HepG2 (cell line): ENCODE results near the gene WDFY1. TPM values are rescaled to one million over a fixed set of nuclear protein-coding genes. Genes with fewer than 3 reads are reported as not detected.

ENCODE experiments used
- ATAC-seq: fragments of 200-7000 bp; cut with Tn5 transposase; 3 replicates; pipeline ENCODE4 v1.9.1; 2020; ENCODE audit warnings: mild to moderate bottlenecking, moderate library complexity
- BruUV-seq: library from RNA; stranded (reverse); fragments of 400-500 nt; replicated peaks from 2 replicates; lab custom pipeline; 2021; lab: Mats Ljungman, UMichigan
- CTCF ChIA-PET: fragments of 300-600 bp; formaldehyde crosslinking; extraction: SDS; loops from one replicate; lab custom pipeline; 2021; ENCODE audit warnings: low total read pairs, inconsistent platforms, low intra/inter-chr PET ratio; lab: Yijun Ruan, JAX
- POLR2A ChIA-PET: fragments of 350-600 bp; sonication (Branson Sonifier 250); formaldehyde crosslinking; loops from one replicate; lab custom pipeline; 2020; ENCODE audit warnings: antibody characterized with exemption, inconsistent platforms; lab: Yijun Ruan, JAX
- DNase-seq: peaks from one replicate; pipeline ENCODE4 v3.0.0-alpha.2; 2015; ENCODE audit warnings: low spot score
- FAIRE-seq: peaks from 3 replicates; lab custom pipeline; 2011; peaks lifted over from hg19 to GRCh38; lab: Jason Lieb, UNC
- H2AFZ ChIP-seq: one replicate; pipeline ENCODE4 v1.6.1; 2011; ENCODE audit warnings: low read length, inconsistent platforms
- H3K27ac ChIP-seq: fragments of 300-600 bp; 3 replicates; pipeline ENCODE4 v1.8.0; 2011; ENCODE audit warnings: mixed run types, mild to moderate bottlenecking, mixed read lengths, low read length, inconsistent platforms; ENCODE audit not compliant: insufficient read depth; ENCODE audit errors: extremely low read length
- H3K27me3 ChIP-seq, 2 experiments: fragments of 200-600 bp in 1 of 2; 2 replicates in 1 of 2; 3 replicates in 1 of 2; pipeline versions ENCODE4 v1.6.0 to v1.8.0; 2011; ENCODE audit warnings: low read length in 2 of 2, mild to moderate bottlenecking in 2 of 2, moderate library complexity in 2 of 2, inconsistent platforms in 1 of 2; ENCODE audit not compliant: insufficient read depth in 2 of 2, control insufficient read depth in 1 of 2
- H3K36me3 ChIP-seq, 2 experiments: fragments of 200-600 bp in 1 of 2; replicated peaks in 1 of 2; 2 replicates in 1 of 2; 3 replicates in 1 of 2; pipeline versions ENCODE4 v1.5.1 to v1.8.0; 2011; ENCODE audit warnings: low read length in 2 of 2, inconsistent platforms in 1 of 2; ENCODE audit not compliant: insufficient read depth in 2 of 2, control insufficient read depth in 1 of 2
- H3K4me1 ChIP-seq: 2 replicates; pipeline ENCODE4 v1.5.1; 2012; ENCODE audit warnings: low read length, inconsistent platforms; ENCODE audit not compliant: insufficient read depth
- H3K4me2 ChIP-seq: 2 replicates; pipeline ENCODE4 v1.6.0; 2011; ENCODE audit warnings: low read depth, low read length, inconsistent platforms
- H3K4me3 ChIP-seq, 3 experiments: fragments of 200-600 bp in 1 of 3; sonication (generic), shearing (Covaris generic) in 1 of 3; replicated peaks in 1 of 3; 2 replicates each; pipeline ENCODE4 v1.5.1; 2011 to 2016; ENCODE audit warnings: low read length in 3 of 3, inconsistent platforms in 2 of 3, low read depth in 2 of 3, mild to moderate bottlenecking in 2 of 3, control low read depth in 1 of 3, mixed read lengths in 1 of 3; ENCODE audit not compliant: insufficient read depth in 1 of 3
- H3K79me2 ChIP-seq: one replicate; pipeline ENCODE4 v1.6.1; 2011; ENCODE audit warnings: low read length, inconsistent platforms; ENCODE audit not compliant: insufficient read depth
- H3K9ac ChIP-seq: 2 replicates; pipeline ENCODE4 v1.6.0; 2011; ENCODE audit warnings: mild to moderate bottlenecking, low read depth, low read length, inconsistent platforms; ENCODE audit not compliant: insufficient read depth
- H3K9me3 ChIP-seq: 2 replicates; pipeline ENCODE4 v1.5.1; 2012; ENCODE audit warnings: mild to moderate bottlenecking, low read length
- H4K20me1 ChIP-seq: 2 replicates; pipeline ENCODE4 v1.6.0; 2011; ENCODE audit warnings: inconsistent platforms, mild to moderate bottlenecking, low read length, moderate library complexity; ENCODE audit not compliant: insufficient read depth
- AKNA ChIP-seq: sonication (generic); formaldehyde crosslinking; IDR thresholded peaks from 2 replicates; pipeline ENCODE4 v1.4.0; 2020; ENCODE audit warnings: missing genetic modification reagents, borderline replicate concordance
- ATF4 ChIP-seq, 2 experiments: fragments of 450-650 bp in 1 of 2; sonication (generic) in 1 of 2; formaldehyde crosslinking; IDR thresholded peaks; 2 replicates each; pipeline versions ENCODE4 v1.5.0 to v1.8.0; 2020 to 2022; ENCODE audit warnings: mild to moderate bottlenecking in 1 of 2, missing genetic modification reagents in 1 of 2
- FOXC1 ChIP-seq: sonication (generic); formaldehyde crosslinking; IDR thresholded peaks from 2 replicates; pipeline ENCODE4 v1.8.0; 2022; ENCODE audit warnings: mild to moderate bottlenecking, missing genetic modification reagents, borderline replicate concordance
- KLF16 ChIP-seq, 2 experiments: sonication (generic) in 1 of 2; formaldehyde crosslinking in 1 of 2; IDR thresholded peaks; 2 replicates each; pipeline versions ENCODE4 v1.6.1 to v1.8.0; 2016 to 2023; ENCODE audit warnings: missing genetic modification reagents in 2 of 2, missing compliant biosample characterization in 1 of 2
- TMF1 ChIP-seq: sonication (generic); formaldehyde crosslinking; IDR thresholded peaks from 2 replicates; pipeline ENCODE4 v1.8.1; 2022; ENCODE audit warnings: low read depth, missing genetic modification reagents
- ZNF567 ChIP-seq: sonication (generic); formaldehyde crosslinking; IDR thresholded peaks from 2 replicates; pipeline ENCODE4 v1.8.1; 2023; ENCODE audit warnings: mild to moderate bottlenecking, missing genetic modification reagents, borderline replicate concordance
- ZNF670 ChIP-seq: sonication (generic); formaldehyde crosslinking; IDR thresholded peaks from 2 replicates; pipeline ENCODE4 v1.8.0; 2022; ENCODE audit warnings: mild to moderate bottlenecking, missing genetic modification reagents, borderline replicate concordance
- WGBS: methylation state at CpG from one replicate; pipeline ENCODE4 v1.1.6; 2017; ENCODE audit warnings: low lambda C conversion rate; 5-methylcytosine and 5-hydroxymethylcytosine counted together
- in situ Hi-C: cut with HindIII; loops from 2 replicates; pipeline ENCODE4 v1.10.0; 2017; ENCODE audit warnings: low pct_unique_long_range_greater_than_20kb; ENCODE audit not compliant: extremely low pct_ligation_motif_present
- intact Hi-C: fragments of 100-400 bp; cut with micrococcal nuclease; formaldehyde crosslinking; loops from one replicate; pipeline ENCODE4 v1.10.0; 2022; ENCODE audit not compliant: unreplicated experiment
- polyA plus RNA-seq, 8 experiments: library from polyadenylated mRNA; depleted of rRNA in 3 of 8; stranded (reverse) in 7 of 8; unstranded in 1 of 8; fragments of >200 nt; fragmentation: Illumina TruSeq in 4 of 8; extraction: Trizol in 4 of 8; gene quantifications; 2 replicates each; pipeline versions ENCODE4 v1.2.1 to v1.2.3, GENCODE V29; 2011 to 2016; ENCODE audit warnings: low read depth in 4 of 8, missing spikeins in 1 of 8, mixed read lengths in 1 of 8; ENCODE audit not compliant: insufficient read depth in 1 of 8
- total RNA-seq, 5 experiments: library from RNA; depleted of rRNA; stranded (reverse); fragments of >200 nt; fragmentation: Illumina TruSeq; extraction: Trizol; gene quantifications; 2 replicates each; pipeline ENCODE4 v1.2.3, GENCODE V29; 2016; ENCODE audit warnings: low read depth in 1 of 5
- TF ChIP-seq, protein P1 (sequence below): sonication (generic); formaldehyde crosslinking; IDR thresholded peaks from 2 replicates; pipeline ENCODE4 v1.8.0; 2022; ENCODE audit warnings: low read depth, missing genetic modification reagents
- TF ChIP-seq, protein P2 (sequence below): IDR thresholded peaks from 2 replicates; pipeline ENCODE4 v1.6.1; 2012; ENCODE audit warnings: low read length, improper control_type of control experiment
- TF ChIP-seq, protein P3 (sequence below): sonication (generic); formaldehyde crosslinking; IDR thresholded peaks from 2 replicates; pipeline ENCODE4 v1.8.1; 2023; ENCODE audit warnings: missing genetic modification reagents, inconsistent platforms, borderline replicate concordance

Gene WDFY1
- total and polyA plus RNA-seq, 2 of the 13 experiments (the other 11 are each of a cell fraction or from before 2014, with no cell fraction given), result 77.0 to 78.4 TPM

- Histone ChIP-seq H3K4me3 (no peak overlapping the region), H3K27me3 (no peaks in the 10 kb centered on the region), H3K79me2 (peaks cover 84% of the 10 kb centered on the region), H3K9me3 (no peaks in the 10 kb centered on the region), H4K20me1 (peaks cover 4% of the 10 kb centered on the region; the same call in 1 of the 2 replicates), H3K4me1 (peaks cover 80% of the 10 kb centered on the region), H3K36me3 (no peaks in the 10 kb centered on the region), H3K4me2 (no peak overlapping the region), H2AFZ (no peak overlapping the region), H3K9ac (no peak overlapping the region), H3K27ac (no peak overlapping the region)
- TF ChIP-seq, protein P1, sequence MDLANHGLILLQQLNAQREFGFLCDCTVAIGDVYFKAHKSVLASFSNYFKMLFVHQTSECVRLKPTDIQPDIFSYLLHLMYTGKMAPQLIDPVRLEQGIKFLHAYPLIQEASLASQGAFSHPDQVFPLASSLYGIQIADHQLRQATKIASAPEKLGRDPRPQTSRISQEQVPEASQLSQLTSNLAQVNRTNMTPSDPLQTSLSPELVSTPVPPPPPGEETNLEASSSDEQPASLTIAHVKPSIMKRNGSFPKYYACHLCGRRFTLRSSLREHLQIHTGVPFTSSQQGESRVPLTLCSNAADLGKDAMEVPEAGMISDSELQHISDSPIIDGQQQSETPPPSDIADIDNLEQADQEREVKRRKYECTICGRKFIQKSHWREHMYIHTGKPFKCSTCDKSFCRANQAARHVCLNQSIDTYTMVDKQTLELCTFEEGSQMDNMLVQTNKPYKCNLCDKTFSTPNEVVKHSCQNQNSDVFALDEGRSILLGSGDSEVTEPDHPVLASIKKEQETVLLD (CRISPR knock-in tag), result no peak
- TF ChIP-seq AKNA (no peak), FOXC1 (CRISPR knock-in tag) (no peak), ATF4 (CRISPR knock-in tag; IDR thresholded peaks at IDR 0.05) (no peak), KLF16 (CRISPR knock-in tag; IDR thresholded peaks at IDR 0.05) (no peak), TMF1 (CRISPR knock-in tag) (no peak), ZNF670 (no peak), ZNF567 (CRISPR knock-in tag) (no peak)
- TF ChIP-seq, protein P2, sequence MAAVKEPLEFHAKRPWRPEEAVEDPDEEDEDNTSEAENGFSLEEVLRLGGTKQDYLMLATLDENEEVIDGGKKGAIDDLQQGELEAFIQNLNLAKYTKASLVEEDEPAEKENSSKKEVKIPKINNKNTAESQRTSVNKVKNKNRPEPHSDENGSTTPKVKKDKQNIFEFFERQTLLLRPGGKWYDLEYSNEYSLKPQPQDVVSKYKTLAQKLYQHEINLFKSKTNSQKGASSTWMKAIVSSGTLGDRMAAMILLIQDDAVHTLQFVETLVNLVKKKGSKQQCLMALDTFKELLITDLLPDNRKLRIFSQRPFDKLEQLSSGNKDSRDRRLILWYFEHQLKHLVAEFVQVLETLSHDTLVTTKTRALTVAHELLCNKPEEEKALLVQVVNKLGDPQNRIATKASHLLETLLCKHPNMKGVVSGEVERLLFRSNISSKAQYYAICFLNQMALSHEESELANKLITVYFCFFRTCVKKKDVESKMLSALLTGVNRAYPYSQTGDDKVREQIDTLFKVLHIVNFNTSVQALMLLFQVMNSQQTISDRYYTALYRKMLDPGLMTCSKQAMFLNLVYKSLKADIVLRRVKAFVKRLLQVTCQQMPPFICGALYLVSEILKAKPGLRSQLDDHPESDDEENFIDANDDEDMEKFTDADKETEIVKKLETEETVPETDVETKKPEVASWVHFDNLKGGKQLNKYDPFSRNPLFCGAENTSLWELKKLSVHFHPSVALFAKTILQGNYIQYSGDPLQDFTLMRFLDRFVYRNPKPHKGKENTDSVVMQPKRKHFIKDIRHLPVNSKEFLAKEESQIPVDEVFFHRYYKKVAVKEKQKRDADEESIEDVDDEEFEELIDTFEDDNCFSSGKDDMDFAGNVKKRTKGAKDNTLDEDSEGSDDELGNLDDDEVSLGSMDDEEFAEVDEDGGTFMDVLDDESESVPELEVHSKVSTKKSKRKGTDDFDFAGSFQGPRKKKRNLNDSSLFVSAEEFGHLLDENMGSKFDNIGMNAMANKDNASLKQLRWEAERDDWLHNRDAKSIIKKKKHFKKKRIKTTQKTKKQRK, result no peak
- TF ChIP-seq, protein P3, sequence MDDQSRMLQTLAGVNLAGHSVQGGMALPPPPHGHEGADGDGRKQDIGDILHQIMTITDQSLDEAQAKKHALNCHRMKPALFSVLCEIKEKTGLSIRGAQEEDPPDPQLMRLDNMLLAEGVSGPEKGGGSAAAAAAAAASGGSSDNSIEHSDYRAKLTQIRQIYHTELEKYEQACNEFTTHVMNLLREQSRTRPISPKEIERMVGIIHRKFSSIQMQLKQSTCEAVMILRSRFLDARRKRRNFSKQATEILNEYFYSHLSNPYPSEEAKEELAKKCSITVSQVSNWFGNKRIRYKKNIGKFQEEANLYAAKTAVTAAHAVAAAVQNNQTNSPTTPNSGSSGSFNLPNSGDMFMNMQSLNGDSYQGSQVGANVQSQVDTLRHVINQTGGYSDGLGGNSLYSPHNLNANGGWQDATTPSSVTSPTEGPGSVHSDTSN (CRISPR knock-in tag), result no peak
- FAIRE-seq (no peak), ATAC-seq (no peak), DNase-seq (no peak)
- in situ Hi-C loops (no loop called here), intact Hi-C loops (no loop called here)
- CTCF ChIA-PET, result no interaction called here
- BruUV-seq, result no TSS peak
- POLR2A ChIA-PET, result no interaction called here
- 3% methylated on average over 1 of the region's 1 CpG for WGBS
Observed at GRCh38 chr2:223937535-223937934, 7.6 kb downstream of the WDFY1 start.
